H9 (cell line): ENCODE results near the gene SOHLH1. TPM values are rescaled to one million over a fixed set of nuclear protein-coding genes. Genes with fewer than 3 reads are reported as not detected.

Source experiments
- DNase-seq: peaks from one replicate; pipeline ENCODE4 v3.0.0-alpha.2; 2017
- H2AFZ ChIP-seq: one replicate; pipeline ENCODE4 v1.6.1; 2013; ENCODE audit warnings: mild to moderate bottlenecking, low read length, control low read depth, moderate library complexity
- H2AK5ac ChIP-seq: 2 replicates; pipeline ENCODE4 v1.6.1; 2013; ENCODE audit warnings: low read length, control low read depth, mixed read lengths; ENCODE audit not compliant: insufficient read length
- H2BK120ac ChIP-seq: one replicate; pipeline ENCODE4 v1.6.1; 2013; ENCODE audit warnings: low read depth, mild to moderate bottlenecking, low read length, control low read depth, inconsistent platforms; ENCODE audit not compliant: poor library complexity, severe bottlenecking
- H2BK12ac ChIP-seq: 2 replicates; pipeline ENCODE4 v1.6.1; 2013; ENCODE audit warnings: low read length, control low read depth, mixed read lengths, low read depth; ENCODE audit not compliant: insufficient read length
- H2BK15ac ChIP-seq: 2 replicates; pipeline ENCODE4 v1.6.1; 2013; ENCODE audit warnings: low read depth, low read length, control low read depth
- H2BK20ac ChIP-seq: one replicate; pipeline ENCODE4 v1.6.1; 2013; ENCODE audit warnings: low read depth, mild to moderate bottlenecking, low read length, control low read depth, inconsistent platforms; ENCODE audit not compliant: poor library complexity, severe bottlenecking
- H2BK5ac ChIP-seq: 2 replicates; pipeline ENCODE4 v1.6.1; 2013; ENCODE audit warnings: low read length, control low read depth, mixed read lengths; ENCODE audit not compliant: insufficient read length
- H3K14ac ChIP-seq: 2 replicates; pipeline ENCODE4 v1.6.1; 2013; ENCODE audit warnings: low read length, control low read depth; ENCODE audit not compliant: insufficient read depth
- H3K18ac ChIP-seq: 2 replicates; pipeline ENCODE4 v1.6.1; 2013; ENCODE audit warnings: low read depth, mild to moderate bottlenecking, mixed read lengths, low read length, control low read depth; ENCODE audit not compliant: insufficient read length
- H3K23ac ChIP-seq: 2 replicates; pipeline ENCODE4 v1.6.1; 2013; ENCODE audit warnings: low read length, control low read depth, mixed read lengths, low read depth; ENCODE audit not compliant: insufficient read length
- H3K23me2 ChIP-seq: 2 replicates; pipeline ENCODE4 v1.6.1; 2013; ENCODE audit warnings: low read depth, mild to moderate bottlenecking, mixed read lengths, low read length, control low read depth; ENCODE audit not compliant: insufficient read length, poor library complexity, severe bottlenecking
- H3K27ac ChIP-seq: 2 replicates; pipeline ENCODE4 v1.5.1; 2013; ENCODE audit warnings: low read length, control low read depth, mixed read lengths, low read depth; ENCODE audit not compliant: insufficient read length
- H3K27me3 ChIP-seq: 2 replicates; pipeline ENCODE4 v1.6.1; 2013; ENCODE audit warnings: low read length, control low read depth, inconsistent platforms; ENCODE audit not compliant: insufficient read depth
- H3K4ac ChIP-seq: 2 replicates; pipeline ENCODE4 v1.6.1; 2013; ENCODE audit warnings: low read depth, mild to moderate bottlenecking, control low read depth, inconsistent platforms, low read length, moderate library complexity
- H3K4me1 ChIP-seq: 2 replicates; pipeline ENCODE4 v1.6.1; 2013; ENCODE audit warnings: low read length, control low read depth, inconsistent platforms; ENCODE audit not compliant: insufficient read depth
- H3K4me2 ChIP-seq: 2 replicates; pipeline ENCODE4 v1.6.1; 2013; ENCODE audit warnings: low read length, control low read depth, mixed read lengths; ENCODE audit not compliant: insufficient read length, insufficient read depth
- H3K56ac ChIP-seq: 2 replicates; pipeline ENCODE4 v1.6.1; 2013; ENCODE audit warnings: low read depth, mild to moderate bottlenecking, mixed read lengths, low read length, control low read depth; ENCODE audit not compliant: insufficient read length
- H3K79me1 ChIP-seq: 2 replicates; pipeline ENCODE4 v1.6.1; 2013; ENCODE audit warnings: low read depth, mild to moderate bottlenecking, moderate library complexity, low read length, control low read depth, inconsistent platforms; ENCODE audit not compliant: insufficient read depth, poor library complexity, severe bottlenecking
- H3K79me2 ChIP-seq: 2 replicates; pipeline ENCODE4 v1.6.1; 2013; ENCODE audit warnings: low read length, control low read depth, inconsistent platforms; ENCODE audit not compliant: insufficient read depth
- H3K9ac ChIP-seq: 2 replicates; pipeline ENCODE4 v1.6.1; 2013; ENCODE audit warnings: low read length, control low read depth, mixed read lengths; ENCODE audit not compliant: insufficient read length; ENCODE audit errors: extremely low read depth
- H3K9me3 ChIP-seq: one replicate; pipeline ENCODE4 v1.6.1; 2013; ENCODE audit warnings: low read depth, low read length, inconsistent platforms; ENCODE audit not compliant: control insufficient read depth
- H3T11ph ChIP-seq: one replicate; pipeline ENCODE4 v1.6.1; 2013; ENCODE audit warnings: mild to moderate bottlenecking, low read length, control low read depth, inconsistent platforms
- H4K20me1 ChIP-seq: one replicate; pipeline ENCODE4 v1.6.1; 2013; ENCODE audit not compliant: control insufficient read depth, insufficient read length, insufficient read depth
- H4K5ac ChIP-seq: 2 replicates; pipeline ENCODE4 v1.6.1; 2013; ENCODE audit warnings: low read depth, mild to moderate bottlenecking, mixed read lengths, low read length, control low read depth; ENCODE audit not compliant: insufficient read length
- H4K8ac ChIP-seq: replicated peaks from 2 replicates; pipeline ENCODE4 v1.6.1; 2013; ENCODE audit warnings: low read length, control low read depth, mixed read lengths, low read depth; ENCODE audit not compliant: insufficient read length
- H4K91ac ChIP-seq: 2 replicates; pipeline ENCODE4 v1.6.1; 2013; ENCODE audit warnings: low read depth, mild to moderate bottlenecking, moderate library complexity, mixed read lengths, low read length, control low read depth; ENCODE audit not compliant: insufficient read length
- H3K27ac Mint-ChIP-seq, 3 experiments: 2 replicates in 2 of 3; 3 replicates in 1 of 3; pipeline ENCODE4 v1.8.0; 2020 to 2021; ENCODE audit warnings: mixed read lengths in 3 of 3, mild to moderate bottlenecking in 1 of 3, moderate library complexity in 1 of 3
- H3K27me3 Mint-ChIP-seq: 2 replicates; pipeline ENCODE4 v1.8.0; 2021; ENCODE audit warnings: low read depth, mild to moderate bottlenecking, moderate library complexity, mixed read lengths
- H3K36me3 Mint-ChIP-seq, 3 experiments: 2 replicates in 2 of 3; 3 replicates in 1 of 3; pipeline ENCODE4 v1.8.0; 2020 to 2021; ENCODE audit warnings: low read depth in 3 of 3, mixed read lengths in 3 of 3; ENCODE audit not compliant: insufficient read depth in 1 of 3
- H3K4me1 Mint-ChIP-seq, 2 experiments: 2 replicates each; pipeline ENCODE4 v1.8.0; 2020; ENCODE audit warnings: mixed read lengths in 2 of 2
- H3K4me3 Mint-ChIP-seq, 2 experiments: 2 replicates in 1 of 2; 3 replicates in 1 of 2; pipeline ENCODE4 v1.8.0; 2020 to 2021; ENCODE audit warnings: mild to moderate bottlenecking in 2 of 2, mixed read lengths in 2 of 2, moderate library complexity in 1 of 2
- H3K9me3 Mint-ChIP-seq, 2 experiments: 2 replicates in 1 of 2; 3 replicates in 1 of 2; pipeline ENCODE4 v1.8.0; 2020; ENCODE audit warnings: mild to moderate bottlenecking in 2 of 2, mixed read lengths in 2 of 2, moderate library complexity in 1 of 2
- WGBS: extraction: QIAGEN DNeasy Blood & Tissue Kit; methylation state at CpG from one replicate; pipeline ENCODE4 v1.1.7; 2013; ENCODE audit warnings: missing lambda C conversion rate, low lambda C conversion rate, mixed read lengths; ENCODE audit not compliant: insufficient read length; ENCODE audit errors: extremely low coverage; 5-methylcytosine and 5-hydroxymethylcytosine counted together
- total RNA-seq: library from RNA; stranded (reverse); gene quantifications from 2 replicates; pipeline ENCODE4 v1.2.1, GENCODE V29; 2021
- TF ChIP-seq, protein P1 (sequence below): fragments of 200-600 bp; sonication (generic); conservative IDR thresholded peaks from 3 replicates; pipeline ENCODE4 v1.8.0; 2021; ENCODE audit warnings: antibody characterized with exemption, mild to moderate bottlenecking

Gene SOHLH1
- total RNA-seq, 1 experiment from 2014 or later = not detected

GRCh38 chr9:135739271-135740220 is 40.3 kb upstream of the SOHLH1 start:
- H3K23ac ChIP-seq = no peak overlapping the region
- no peaks in the 10 kb centered on the region for H3K9me3 ChIP-seq
- H3K79me2 ChIP-seq = no peaks in the 10 kb centered on the region
- no peak overlapping the region for H3K9ac ChIP-seq
- DNase-seq = no peak
- H4K5ac ChIP-seq = no peak overlapping the region
- Mint-ChIP-seq H3K4me1 (peaks cover 0 to 7% of the 10 kb centered on the region in 2 experiments; a peak in 2 of 4 replicates), H3K27me3 (peaks cover 14% of the 10 kb centered on the region), H3K27ac (no peak overlapping the region), H3K4me3 (no peak overlapping the region; a peak in 1 of 5 replicates), H3K9me3 (no peaks in the 10 kb centered on the region), H3K36me3 (no peaks in the 10 kb centered on the region)
- TF ChIP-seq, protein P1, sequence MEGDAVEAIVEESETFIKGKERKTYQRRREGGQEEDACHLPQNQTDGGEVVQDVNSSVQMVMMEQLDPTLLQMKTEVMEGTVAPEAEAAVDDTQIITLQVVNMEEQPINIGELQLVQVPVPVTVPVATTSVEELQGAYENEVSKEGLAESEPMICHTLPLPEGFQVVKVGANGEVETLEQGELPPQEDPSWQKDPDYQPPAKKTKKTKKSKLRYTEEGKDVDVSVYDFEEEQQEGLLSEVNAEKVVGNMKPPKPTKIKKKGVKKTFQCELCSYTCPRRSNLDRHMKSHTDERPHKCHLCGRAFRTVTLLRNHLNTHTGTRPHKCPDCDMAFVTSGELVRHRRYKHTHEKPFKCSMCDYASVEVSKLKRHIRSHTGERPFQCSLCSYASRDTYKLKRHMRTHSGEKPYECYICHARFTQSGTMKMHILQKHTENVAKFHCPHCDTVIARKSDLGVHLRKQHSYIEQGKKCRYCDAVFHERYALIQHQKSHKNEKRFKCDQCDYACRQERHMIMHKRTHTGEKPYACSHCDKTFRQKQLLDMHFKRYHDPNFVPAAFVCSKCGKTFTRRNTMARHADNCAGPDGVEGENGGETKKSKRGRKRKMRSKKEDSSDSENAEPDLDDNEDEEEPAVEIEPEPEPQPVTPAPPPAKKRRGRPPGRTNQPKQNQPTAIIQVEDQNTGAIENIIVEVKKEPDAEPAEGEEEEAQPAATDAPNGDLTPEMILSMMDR = no peak
- peaks cover 3% of the 10 kb centered on the region for H3K23me2 ChIP-seq
- no peak overlapping the region for H3T11ph ChIP-seq
- no peak overlapping the region for H2BK12ac ChIP-seq
- no peak overlapping the region for H3K14ac ChIP-seq
- no CpG with 5 or more reads among the region's 28 CpGs for WGBS
- no peak overlapping the region for H4K91ac ChIP-seq
- H2BK20ac ChIP-seq = no peak overlapping the region
- no peak overlapping the region for H3K4me2 ChIP-seq
- H3K56ac ChIP-seq = no peak overlapping the region
- no peaks in the 10 kb centered on the region for H3K79me1 ChIP-seq
- H2BK15ac ChIP-seq = no peak overlapping the region
- H2BK5ac ChIP-seq = no peak overlapping the region
- H3K18ac ChIP-seq = no peak overlapping the region
- H2AFZ ChIP-seq = no peak overlapping the region
- H3K27me3 ChIP-seq = peaks cover 3% of the 10 kb centered on the region; the same call in 1 of the 2 replicates
- no peak overlapping the region for H2AK5ac ChIP-seq
- H2BK120ac ChIP-seq = no peak overlapping the region
- H3K4me1 ChIP-seq = no peaks in the 10 kb centered on the region
- no peaks in the 10 kb centered on the region for H4K20me1 ChIP-seq
- H3K4ac ChIP-seq = no peak overlapping the region
- H3K27ac ChIP-seq = no peak overlapping the region
- H4K8ac ChIP-seq = no peak overlapping the region
